ENCODE results near the gene PCDH9.

Gene PCDH9

DNA sequence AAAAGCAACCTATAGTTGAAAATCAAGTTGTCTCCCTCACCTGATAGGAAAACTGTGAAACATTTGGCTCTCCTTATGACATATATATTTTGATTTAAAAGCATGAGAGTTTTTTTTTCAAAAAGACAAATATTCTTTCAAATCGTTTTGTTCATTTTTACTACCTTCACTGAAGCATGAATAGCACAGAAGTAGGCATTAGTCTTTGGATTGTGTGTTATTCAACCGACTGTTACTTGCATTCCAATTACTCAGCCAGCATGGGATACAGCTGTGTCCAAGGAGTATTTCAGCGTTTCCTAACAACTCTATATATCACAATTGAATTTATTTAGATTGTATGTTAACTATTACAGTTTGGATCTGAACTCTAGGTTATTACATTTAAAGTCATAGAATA is 135.2 kb downstream of the PCDH9 start:
- DNase-seq (ENCODE audit: low read depth) = peak; percentile 36
- TF ChIP-seq, protein P1, sequence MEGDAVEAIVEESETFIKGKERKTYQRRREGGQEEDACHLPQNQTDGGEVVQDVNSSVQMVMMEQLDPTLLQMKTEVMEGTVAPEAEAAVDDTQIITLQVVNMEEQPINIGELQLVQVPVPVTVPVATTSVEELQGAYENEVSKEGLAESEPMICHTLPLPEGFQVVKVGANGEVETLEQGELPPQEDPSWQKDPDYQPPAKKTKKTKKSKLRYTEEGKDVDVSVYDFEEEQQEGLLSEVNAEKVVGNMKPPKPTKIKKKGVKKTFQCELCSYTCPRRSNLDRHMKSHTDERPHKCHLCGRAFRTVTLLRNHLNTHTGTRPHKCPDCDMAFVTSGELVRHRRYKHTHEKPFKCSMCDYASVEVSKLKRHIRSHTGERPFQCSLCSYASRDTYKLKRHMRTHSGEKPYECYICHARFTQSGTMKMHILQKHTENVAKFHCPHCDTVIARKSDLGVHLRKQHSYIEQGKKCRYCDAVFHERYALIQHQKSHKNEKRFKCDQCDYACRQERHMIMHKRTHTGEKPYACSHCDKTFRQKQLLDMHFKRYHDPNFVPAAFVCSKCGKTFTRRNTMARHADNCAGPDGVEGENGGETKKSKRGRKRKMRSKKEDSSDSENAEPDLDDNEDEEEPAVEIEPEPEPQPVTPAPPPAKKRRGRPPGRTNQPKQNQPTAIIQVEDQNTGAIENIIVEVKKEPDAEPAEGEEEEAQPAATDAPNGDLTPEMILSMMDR (conservative IDR thresholded peaks at IDR 0.05; ENCODE audit: low read depth, low read length) = no peak
- no peak overlapping the region for H3K4me3 ChIP-seq (ENCODE audit: low read depth, low read length)

GRCh38 chr13:67094078-67094477 is 136.1 kb downstream of the PCDH9 start:
- no peak for DNase-seq (ENCODE audit: low read depth)
- no peak overlapping the region for H3K4me3 ChIP-seq (ENCODE audit: low read depth, low read length)
- TF ChIP-seq, protein P1 (conservative IDR thresholded peaks at IDR 0.05; ENCODE audit: low read depth, low read length) = no peak

- DNase-seq (ENCODE audit: low read depth) = no peak
- TF ChIP-seq, protein P1 (conservative IDR thresholded peaks at IDR 0.05; ENCODE audit: low read depth, low read length) = no peak
- H3K4me3 ChIP-seq (ENCODE audit: low read depth, low read length) = no peak overlapping the region
Observed at GRCh38 chr13:67091603-67092002, 138.5 kb downstream of the PCDH9 start.

GRCh38 chr13:67090856-67091255 is 139.3 kb downstream of the PCDH9 start:
- no peak for DNase-seq (ENCODE audit: low read depth)
- TF ChIP-seq, protein P1 (conservative IDR thresholded peaks at IDR 0.05; ENCODE audit: low read depth, low read length) = no peak
- H3K4me3 ChIP-seq (ENCODE audit: low read depth, low read length) = no peak overlapping the region

DNA sequence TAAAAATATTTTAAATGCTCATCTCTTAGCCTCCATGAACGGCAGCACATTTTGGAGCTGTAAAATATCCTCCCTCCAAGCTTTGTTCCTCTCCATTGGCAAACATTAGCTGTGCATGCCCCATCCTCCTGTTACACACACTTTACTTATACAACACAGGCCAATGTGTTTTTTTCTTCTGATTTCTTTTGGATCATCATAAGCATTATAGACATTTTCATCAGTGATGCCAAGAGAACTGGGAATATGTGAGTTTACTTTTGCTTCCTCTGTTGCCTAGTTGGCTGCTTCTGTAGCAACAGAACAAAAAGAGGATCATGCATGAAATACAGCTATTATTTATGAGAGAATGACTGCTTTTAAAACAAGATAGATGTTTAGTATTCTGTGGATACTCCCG is 142.6 kb downstream of the PCDH9 start:
- TF ChIP-seq, protein P1 (conservative IDR thresholded peaks at IDR 0.05; ENCODE audit: low read depth, low read length) = no peak
- no peak overlapping the region for H3K4me3 ChIP-seq (ENCODE audit: low read depth, low read length)
- no peak for DNase-seq (ENCODE audit: low read depth)

- DNase-seq (ENCODE audit: low read depth) = no peak
- TF ChIP-seq, protein P1 (conservative IDR thresholded peaks at IDR 0.05; ENCODE audit: low read depth, low read length) = no peak
- no peak overlapping the region for H3K4me3 ChIP-seq (ENCODE audit: low read depth, low read length)
Observed at GRCh38 chr13:67086260-67086659, 143.9 kb downstream of the PCDH9 start.

GRCh38 chr13:67084066-67084465 is 146.1 kb downstream of the PCDH9 start:
- DNase-seq (ENCODE audit: low read depth) = peak; percentile 15
- no peak overlapping the region for H3K4me3 ChIP-seq (ENCODE audit: low read depth, low read length)
- TF ChIP-seq, protein P1 (conservative IDR thresholded peaks at IDR 0.05; ENCODE audit: low read depth, low read length) = no peak
